ENCODE results near the gene ARRDC4.

GRCh38 chr15:97915261-97915660 is 45.2 kb upstream of the ARRDC4 start:
- no peak for TF ChIP-seq POLR2AphosphoS5 (IDR thresholded peaks at IDR 0.05; ENCODE audit: low read depth, low read length)
- no peak for TF ChIP-seq TAF1 (IDR thresholded peaks at IDR 0.05; ENCODE audit: borderline replicate concordance, insufficient read depth, low read length)
- TF ChIP-seq SIN3A (IDR thresholded peaks at IDR 0.05; ENCODE audit: borderline replicate concordance, insufficient read depth, low read length) = no peak
- TF ChIP-seq, protein P1, sequence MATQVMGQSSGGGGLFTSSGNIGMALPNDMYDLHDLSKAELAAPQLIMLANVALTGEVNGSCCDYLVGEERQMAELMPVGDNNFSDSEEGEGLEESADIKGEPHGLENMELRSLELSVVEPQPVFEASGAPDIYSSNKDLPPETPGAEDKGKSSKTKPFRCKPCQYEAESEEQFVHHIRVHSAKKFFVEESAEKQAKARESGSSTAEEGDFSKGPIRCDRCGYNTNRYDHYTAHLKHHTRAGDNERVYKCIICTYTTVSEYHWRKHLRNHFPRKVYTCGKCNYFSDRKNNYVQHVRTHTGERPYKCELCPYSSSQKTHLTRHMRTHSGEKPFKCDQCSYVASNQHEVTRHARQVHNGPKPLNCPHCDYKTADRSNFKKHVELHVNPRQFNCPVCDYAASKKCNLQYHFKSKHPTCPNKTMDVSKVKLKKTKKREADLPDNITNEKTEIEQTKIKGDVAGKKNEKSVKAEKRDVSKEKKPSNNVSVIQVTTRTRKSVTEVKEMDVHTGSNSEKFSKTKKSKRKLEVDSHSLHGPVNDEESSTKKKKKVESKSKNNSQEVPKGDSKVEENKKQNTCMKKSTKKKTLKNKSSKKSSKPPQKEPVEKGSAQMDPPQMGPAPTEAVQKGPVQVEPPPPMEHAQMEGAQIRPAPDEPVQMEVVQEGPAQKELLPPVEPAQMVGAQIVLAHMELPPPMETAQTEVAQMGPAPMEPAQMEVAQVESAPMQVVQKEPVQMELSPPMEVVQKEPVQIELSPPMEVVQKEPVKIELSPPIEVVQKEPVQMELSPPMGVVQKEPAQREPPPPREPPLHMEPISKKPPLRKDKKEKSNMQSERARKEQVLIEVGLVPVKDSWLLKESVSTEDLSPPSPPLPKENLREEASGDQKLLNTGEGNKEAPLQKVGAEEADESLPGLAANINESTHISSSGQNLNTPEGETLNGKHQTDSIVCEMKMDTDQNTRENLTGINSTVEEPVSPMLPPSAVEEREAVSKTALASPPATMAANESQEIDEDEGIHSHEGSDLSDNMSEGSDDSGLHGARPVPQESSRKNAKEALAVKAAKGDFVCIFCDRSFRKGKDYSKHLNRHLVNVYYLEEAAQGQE (IDR thresholded peaks at IDR 0.05; ENCODE audit: insufficient read depth in 1 of 2, low read depth in 2 of 2, low read length in 2 of 2) = no peak

Data from PFSK-1 (cell line).